ENCODE results near the gene LTO1.

DNA sequence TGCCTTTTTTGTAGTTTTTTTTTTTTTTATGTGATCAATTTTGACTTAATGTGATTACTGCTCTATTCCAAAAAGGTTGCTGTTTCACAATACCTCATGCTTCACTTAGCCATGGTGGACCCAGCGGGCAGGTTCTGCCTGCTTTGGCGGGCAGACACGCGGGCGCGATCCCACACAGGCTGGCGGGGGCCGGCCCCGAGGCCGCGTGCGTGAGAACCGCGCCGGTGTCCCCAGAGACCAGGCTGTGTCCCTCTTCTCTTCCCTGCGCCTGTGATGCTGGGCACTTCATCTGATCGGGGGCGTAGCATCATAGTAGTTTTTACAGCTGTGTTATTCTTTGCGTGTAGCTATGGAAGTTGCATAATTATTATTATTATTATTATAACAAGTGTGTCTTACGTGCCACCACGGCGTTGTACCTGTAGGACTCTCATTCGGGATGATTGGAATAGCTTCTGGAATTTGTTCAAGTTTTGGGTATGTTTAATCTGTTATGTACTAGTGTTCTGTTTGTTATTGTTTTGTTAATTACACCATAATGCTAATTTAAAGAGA, 21.7 kb downstream of the LTO1 start:
- TF ChIP-seq, protein P1, sequence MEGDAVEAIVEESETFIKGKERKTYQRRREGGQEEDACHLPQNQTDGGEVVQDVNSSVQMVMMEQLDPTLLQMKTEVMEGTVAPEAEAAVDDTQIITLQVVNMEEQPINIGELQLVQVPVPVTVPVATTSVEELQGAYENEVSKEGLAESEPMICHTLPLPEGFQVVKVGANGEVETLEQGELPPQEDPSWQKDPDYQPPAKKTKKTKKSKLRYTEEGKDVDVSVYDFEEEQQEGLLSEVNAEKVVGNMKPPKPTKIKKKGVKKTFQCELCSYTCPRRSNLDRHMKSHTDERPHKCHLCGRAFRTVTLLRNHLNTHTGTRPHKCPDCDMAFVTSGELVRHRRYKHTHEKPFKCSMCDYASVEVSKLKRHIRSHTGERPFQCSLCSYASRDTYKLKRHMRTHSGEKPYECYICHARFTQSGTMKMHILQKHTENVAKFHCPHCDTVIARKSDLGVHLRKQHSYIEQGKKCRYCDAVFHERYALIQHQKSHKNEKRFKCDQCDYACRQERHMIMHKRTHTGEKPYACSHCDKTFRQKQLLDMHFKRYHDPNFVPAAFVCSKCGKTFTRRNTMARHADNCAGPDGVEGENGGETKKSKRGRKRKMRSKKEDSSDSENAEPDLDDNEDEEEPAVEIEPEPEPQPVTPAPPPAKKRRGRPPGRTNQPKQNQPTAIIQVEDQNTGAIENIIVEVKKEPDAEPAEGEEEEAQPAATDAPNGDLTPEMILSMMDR (IDR thresholded peaks at IDR 0.05) = no peak
- TF ChIP-seq POLR2A (IDR thresholded peaks at IDR 0.05) = no peak

Data from esophagus squamous epithelium (tissue), 4 donors.